HG02678 (cell line): ENCODE data around the gene HPSE2.
"Not testable (repeated sequence)": the region's sequence is repeated elsewhere in the genome, so short reads cannot be mapped to it uniquely, and the experiment has no call there.

Experiments
- ATAC-seq: cut with Tn5 transposase; IDR thresholded peaks from one replicate; pipeline ENCODE4 v1.9.1; 2021; ENCODE audit warnings: mild to moderate bottlenecking, moderate library complexity; ENCODE audit not compliant: unreplicated experiment

Gene HPSE2

GRCh38 chr10:98921316-98921715 is 314.3 kb downstream of the HPSE2 start:
- ATAC-seq: no peak

DNA sequence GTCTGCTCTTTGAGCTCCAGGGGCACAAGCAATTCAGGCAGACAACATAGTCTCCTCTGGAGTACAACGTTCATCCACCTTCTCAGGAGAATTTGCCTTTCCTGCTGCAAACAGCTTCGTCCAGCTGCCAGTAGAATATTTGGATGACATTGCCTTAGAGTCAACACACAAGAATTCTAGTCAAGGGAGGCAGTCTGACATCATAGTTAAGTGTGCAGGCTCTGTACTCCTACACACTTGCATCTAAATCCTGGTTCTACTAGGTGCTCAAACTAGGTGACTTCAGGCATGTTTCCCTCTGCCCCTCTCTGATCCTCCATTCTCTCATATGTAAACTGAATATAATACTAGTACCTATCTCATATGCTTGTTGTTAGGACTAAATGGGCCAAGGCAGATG is 314.8 kb downstream of the HPSE2 start:
- ATAC-seq: no peak

GRCh38 chr10:98920360-98920759 is 315.3 kb downstream of the HPSE2 start:
- no peak for ATAC-seq

DNA sequence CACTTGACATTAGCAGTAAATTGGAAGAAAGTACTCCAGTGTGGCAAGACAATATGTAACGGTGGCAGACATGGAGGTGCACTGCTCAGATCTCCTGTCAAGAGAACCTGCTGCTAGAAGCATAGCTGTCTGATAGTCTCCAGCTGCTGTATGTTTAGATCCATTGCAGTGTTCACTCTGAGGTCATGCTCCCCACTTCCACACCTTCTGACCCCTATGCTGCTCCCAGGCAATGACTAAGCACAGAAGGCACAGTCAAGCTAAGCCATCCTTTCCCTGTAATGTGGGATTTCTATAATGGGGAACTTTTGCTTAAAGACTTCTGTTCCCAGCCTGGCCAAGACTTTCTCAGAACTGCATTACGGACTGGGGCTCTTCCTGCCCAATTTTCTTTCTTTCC is 315.8 kb downstream of the HPSE2 start:
- ATAC-seq: no peak

- ATAC-seq: no peak
Measured at GRCh38 chr10:98917828-98918227, 317.8 kb downstream of the HPSE2 start.

DNA sequence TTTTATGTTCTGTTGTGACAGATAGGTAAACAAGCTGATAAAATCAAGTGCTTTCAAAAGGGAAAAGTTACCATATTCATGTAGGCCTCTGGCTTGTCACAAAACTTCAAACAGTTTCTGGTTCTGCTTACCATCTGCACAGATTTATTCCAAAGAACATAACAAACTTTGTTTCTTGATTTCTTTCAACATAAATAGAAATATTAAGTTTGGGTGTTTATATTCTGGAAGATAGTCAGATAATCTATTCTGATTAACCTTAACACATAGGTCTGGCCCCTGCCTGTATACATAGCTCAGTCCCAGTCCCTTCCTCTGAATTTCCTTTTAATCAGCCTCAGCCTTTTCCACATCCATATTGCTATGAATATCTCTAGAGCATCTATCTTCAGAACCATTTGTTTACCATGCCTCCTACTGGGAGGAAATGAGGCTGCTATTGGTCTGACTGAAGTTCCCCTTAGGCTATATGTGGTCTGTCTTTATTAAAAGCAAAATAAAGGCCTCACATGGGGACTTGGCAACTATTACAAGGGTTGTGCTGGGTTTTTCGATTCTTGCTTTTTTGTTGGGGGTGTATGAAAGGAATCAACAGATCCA is 319.0 kb downstream of the HPSE2 start:
- ATAC-seq: no peak

- ATAC-seq: no peak
Measured at GRCh38 chr10:98915911-98916310, 319.7 kb downstream of the HPSE2 start.

DNA sequence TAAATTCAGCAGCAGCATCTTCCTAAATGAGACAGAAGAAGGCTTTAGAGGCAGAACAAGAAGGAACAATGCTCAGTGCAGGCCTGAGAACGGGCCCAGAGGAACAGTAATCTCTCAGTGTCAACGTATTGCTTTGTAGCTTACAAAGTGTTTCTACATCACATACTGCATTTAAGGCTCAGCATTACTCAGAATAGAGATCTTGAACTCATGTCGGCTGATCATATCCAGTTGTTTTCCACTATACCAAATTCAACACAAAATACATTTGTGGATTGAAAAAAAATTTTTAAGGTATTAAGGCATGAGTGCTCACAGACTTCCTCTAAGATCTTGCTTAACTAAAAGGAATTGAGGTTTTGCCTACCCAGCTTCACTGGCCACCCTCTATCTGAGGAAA is 325.1 kb downstream of the HPSE2 start:
- ATAC-seq: no peak

DNA sequence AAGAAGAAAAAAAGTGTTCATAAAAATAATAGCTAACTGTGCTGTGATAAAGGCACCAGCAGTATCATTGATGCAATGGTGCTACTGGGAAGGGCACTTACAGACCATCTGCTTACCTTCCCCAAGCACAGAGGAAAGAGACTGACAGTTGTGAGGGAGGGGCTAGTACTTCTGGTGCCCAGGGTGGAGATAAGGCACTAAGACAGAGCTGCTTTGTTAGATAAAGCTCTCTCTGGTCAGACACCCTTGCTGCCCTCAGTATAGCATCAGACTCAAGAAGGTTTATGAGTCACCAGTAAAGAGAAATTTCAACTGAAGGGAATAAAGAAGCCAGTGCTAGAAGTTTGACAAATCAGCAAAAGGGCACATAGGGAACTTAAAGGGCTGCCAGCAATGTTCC is 325.6 kb downstream of the HPSE2 start:
- ATAC-seq: no peak

- no peak for ATAC-seq
Measured at GRCh38 chr10:98908868-98909267, 326.8 kb downstream of the HPSE2 start.

- ATAC-seq: not testable (repeated sequence)
Measured at GRCh38 chr10:98908247-98908646, 327.4 kb downstream of the HPSE2 start.

DNA sequence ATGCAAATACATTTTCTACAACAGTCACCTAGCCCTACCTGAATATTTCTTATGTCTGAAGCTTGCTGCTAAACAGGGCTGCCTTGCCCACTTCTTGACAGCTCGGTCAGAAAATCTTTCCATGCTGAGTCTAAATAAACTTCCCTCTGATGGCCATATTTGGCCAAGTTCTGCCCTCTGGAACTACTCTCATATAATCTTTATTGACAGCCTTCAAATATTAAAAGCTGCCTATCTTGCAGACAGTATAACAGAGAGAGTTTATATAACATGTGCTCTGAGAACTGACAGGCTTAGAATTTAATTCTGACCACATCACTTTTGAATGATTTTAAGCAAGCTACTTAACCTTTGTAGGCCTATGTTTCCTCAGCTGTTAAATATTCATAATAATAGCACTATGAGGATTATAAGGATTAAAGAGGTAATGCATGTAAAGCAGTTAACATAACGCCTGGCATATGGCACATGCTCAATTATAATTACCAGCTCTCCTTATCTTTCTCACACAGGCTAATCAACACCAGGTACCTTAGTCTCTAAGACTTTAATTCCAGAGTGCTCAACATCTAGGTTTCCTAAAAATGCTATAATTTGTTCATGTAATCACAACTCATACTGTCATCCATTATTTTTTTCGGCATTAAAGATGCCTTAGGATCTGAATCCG is 334.1 kb downstream of the HPSE2 start:
- no peak for ATAC-seq

GRCh38 chr10:98899018-98899417 is 336.6 kb downstream of the HPSE2 start:
- ATAC-seq: no peak

DNA sequence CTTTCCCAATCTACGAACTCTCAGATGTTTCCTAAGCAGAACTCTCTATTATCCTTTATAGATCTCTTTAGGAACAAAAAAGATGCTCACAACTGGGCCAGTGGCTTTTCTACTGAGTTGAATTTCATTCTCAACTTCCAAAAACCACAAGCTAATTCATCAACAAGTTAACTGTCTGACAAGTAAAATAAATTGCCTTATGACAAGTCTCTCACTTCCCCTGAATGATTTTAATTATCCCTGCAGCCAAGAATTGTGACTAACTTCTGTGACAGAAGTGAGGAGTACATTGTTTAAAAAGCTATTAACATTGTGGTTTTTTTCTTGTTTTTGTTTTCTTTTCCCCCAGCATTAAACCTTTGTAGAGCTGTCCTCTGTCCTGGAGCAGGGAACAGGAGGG is 343.1 kb downstream of the HPSE2 start:
- no peak for ATAC-seq

- no peak for ATAC-seq
Measured at GRCh38 chr10:98886686-98887085, 349.0 kb downstream of the HPSE2 start.

DNA sequence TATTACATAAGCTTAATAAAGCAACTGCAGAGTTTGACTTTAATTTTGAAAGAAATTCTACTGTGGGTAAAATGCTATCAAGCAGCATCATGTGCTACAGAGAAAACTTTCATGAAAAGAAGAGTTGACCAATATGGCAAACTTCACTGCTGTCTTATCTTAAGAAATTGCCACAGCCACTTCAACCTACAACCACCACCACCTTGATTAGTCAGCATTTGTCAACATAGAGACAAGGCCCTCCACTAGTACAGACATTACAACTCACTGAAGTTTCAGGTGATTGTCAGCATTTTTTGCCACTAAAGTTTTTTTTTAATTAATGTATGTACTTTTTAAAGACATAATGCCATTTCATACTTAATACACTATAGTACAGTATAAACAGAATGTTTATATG is 350.3 kb downstream of the HPSE2 start:
- no peak for ATAC-seq

DNA sequence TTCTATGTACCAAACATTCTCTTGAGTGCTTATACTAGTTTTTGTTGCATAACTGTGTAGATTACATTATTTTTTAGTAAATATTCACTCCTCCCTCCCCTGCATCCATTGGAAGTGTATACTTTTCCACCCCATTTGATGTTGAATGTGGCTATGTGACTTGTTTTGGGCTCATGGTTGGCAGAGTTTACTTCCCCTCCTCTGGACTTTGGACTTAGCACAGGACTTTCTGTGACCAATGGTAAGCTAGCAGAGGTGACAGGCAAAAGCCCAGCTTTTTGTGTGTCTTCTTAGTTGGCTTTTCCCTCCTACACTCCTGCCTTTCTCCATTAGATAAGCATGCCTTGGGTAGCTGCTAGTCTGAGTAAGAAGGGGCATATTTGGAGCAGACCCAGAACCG is 353.9 kb downstream of the HPSE2 start:
- ATAC-seq: no peak

DNA sequence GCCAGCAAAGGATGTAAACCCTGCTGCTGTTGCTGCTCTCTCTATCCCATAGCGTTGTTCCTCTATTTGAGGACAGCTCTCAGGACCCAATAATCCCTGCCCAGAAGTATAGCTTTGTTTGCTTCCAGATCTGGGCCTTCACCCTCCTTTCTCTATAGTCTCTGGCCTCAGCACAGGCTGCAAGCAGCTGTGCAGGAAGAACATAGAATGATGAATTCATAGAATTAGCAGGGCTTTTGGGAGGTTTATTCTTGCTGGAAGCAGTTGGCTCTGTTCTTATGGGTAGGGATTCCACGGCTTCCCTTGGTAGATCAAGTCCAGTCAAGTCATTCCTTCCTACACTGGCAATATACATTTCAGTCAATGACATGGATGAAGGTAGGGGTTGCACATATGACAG is 354.7 kb downstream of the HPSE2 start:
- no peak for ATAC-seq

- ATAC-seq: no peak
Measured at GRCh38 chr10:98878921-98879320, 356.7 kb downstream of the HPSE2 start.

GRCh38 chr10:98878418-98878817 is 357.2 kb downstream of the HPSE2 start:
- no peak for ATAC-seq

- no peak for ATAC-seq
Measured at GRCh38 chr10:98861962-98862361, 373.7 kb downstream of the HPSE2 start.

GRCh38 chr10:98858525-98858924 is 377.1 kb downstream of the HPSE2 start:
- no peak for ATAC-seq
